BLaER1 treated with 17β-estradiol and CSF1 and Interleukin-3, amounts not matched to agents 10 nM and 100 nM (cell line): Measurements from ENCODE around the gene MAP4K4.

Experiments used
- H3K27ac ChIP-seq, 11 experiments: shearing (Covaris generic); formaldehyde crosslinking; 2 replicates each; pipeline ENCODE4 v1.8.1; 2022
- H3K27me3 ChIP-seq, 11 experiments: shearing (Covaris generic); formaldehyde crosslinking; 2 replicates each; pipeline ENCODE4 v1.8.1; 2022
- H3K36me3 ChIP-seq, 11 experiments: shearing (Covaris generic); formaldehyde crosslinking; 2 replicates each; pipeline ENCODE4 v1.8.1; 2022
- H3K4me1 ChIP-seq, 10 experiments: shearing (Covaris generic); formaldehyde crosslinking; 2 replicates each; pipeline ENCODE4 v1.8.1; 2022
- H3K4me2 ChIP-seq, 11 experiments: shearing (Covaris generic); formaldehyde crosslinking; 2 replicates each; pipeline ENCODE4 v1.8.1; 2022
- H3K4me3 ChIP-seq, 10 experiments: shearing (Covaris generic); formaldehyde crosslinking; 2 replicates each; pipeline ENCODE4 v1.8.1; 2022
- H3K9ac ChIP-seq, 11 experiments: shearing (Covaris generic); formaldehyde crosslinking; 2 replicates each; pipeline ENCODE4 v1.8.1; 2022
- H3K9me3 ChIP-seq, 11 experiments: shearing (Covaris generic); formaldehyde crosslinking; replicated peaks in 1 of 11; 2 replicates each; pipeline ENCODE4 v1.8.1; 2022
- H4K20me1 ChIP-seq, 11 experiments: shearing (Covaris generic); formaldehyde crosslinking; 2 replicates each; pipeline ENCODE4 v1.8.1; 2022
- Cebpa-rat ChIP-seq, 11 experiments: shearing (Covaris generic); IDR thresholded peaks; 2 replicates each; pipeline ENCODE4 v1.8.1; 2022

Gene MAP4K4

GRCh38 chr2:101850450-101850849 is 152.9 kb downstream of the MAP4K4 start:
- Histone ChIP-seq H3K4me1 (peaks cover 0 to 12% (median 0%) of the 10 kb centered on the region in 10 experiments; a peak in 6 of 20 replicates), H3K36me3 (peaks cover 90 to 100% (median 99%) of the 10 kb centered on the region in 11 experiments), H3K27ac (no peak overlapping the region), H3K9me3 (no peaks in the 10 kb centered on the region), H3K4me3 (no peak overlapping the region), H3K27me3 (no peaks in the 10 kb centered on the region), H3K9ac (no peak overlapping the region), H3K4me2 (no peak overlapping the region), H4K20me1 (peaks cover 19 to 89% (median 59%) of the 10 kb centered on the region in 11 experiments; a peak in 18 of 22 replicates)
- no peak for TF ChIP-seq Cebpa-rat (IDR thresholded peaks at IDR 0.05)

DNA sequence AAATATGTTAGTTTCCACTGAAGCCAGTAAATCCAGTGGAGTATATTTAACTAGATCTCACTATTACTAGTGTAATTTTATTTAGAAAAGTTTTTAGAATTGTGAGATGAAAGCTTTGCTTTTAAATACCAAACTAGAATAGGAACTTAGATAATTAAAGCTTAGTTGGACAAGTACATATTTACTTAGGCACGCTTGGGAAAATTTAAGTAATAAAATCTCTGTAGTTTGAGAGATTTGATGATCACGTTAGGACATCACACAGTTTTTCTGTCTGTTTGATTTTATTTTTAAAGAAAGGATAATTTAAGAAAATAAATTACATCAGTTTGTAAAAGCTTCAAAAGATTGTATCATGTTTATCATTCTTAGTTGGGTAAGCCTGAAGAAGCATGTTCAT is 153.5 kb downstream of the MAP4K4 start:
- Histone ChIP-seq H3K36me3 (peaks cover 90 to 100% (median 99%) of the 10 kb centered on the region in 11 experiments), H3K4me2 (no peak overlapping the region), H3K9ac (no peak overlapping the region), H3K4me1 (peaks cover 0 to 16% (median 0%) of the 10 kb centered on the region in 10 experiments; a peak in 6 of 20 replicates), H3K27me3 (no peaks in the 10 kb centered on the region), H3K4me3 (no peak overlapping the region), H3K27ac (no peak overlapping the region), H3K9me3 (no peaks in the 10 kb centered on the region), H4K20me1 (peaks cover 19 to 87% (median 56%) of the 10 kb centered on the region in 11 experiments; a peak in 18 of 22 replicates)
- no peak for TF ChIP-seq Cebpa-rat (IDR thresholded peaks at IDR 0.05)

DNA sequence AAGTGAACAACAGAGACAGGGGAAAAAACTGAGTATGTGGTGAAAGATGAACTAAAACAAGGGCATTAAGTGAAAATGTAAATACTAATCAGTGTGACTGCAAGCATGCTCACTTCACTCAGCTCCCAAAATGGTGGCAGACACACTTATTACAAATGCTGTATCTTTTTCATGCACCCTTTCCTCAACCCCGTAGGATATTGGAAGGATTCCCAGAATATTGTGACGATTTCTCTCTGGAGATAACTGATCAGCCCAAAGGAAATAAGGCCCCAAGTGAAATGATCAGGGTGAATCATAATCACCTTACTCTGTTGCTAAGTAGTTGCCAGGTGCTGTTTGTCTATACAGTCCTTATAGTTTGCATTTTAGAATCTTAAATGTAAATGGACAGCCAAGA is 155.3 kb downstream of the MAP4K4 start:
- no peak for TF ChIP-seq Cebpa-rat (IDR thresholded peaks at IDR 0.05)
- Histone ChIP-seq H3K36me3 (peaks cover 91 to 100% (median 99%) of the 10 kb centered on the region in 11 experiments), H3K27me3 (no peaks in the 10 kb centered on the region), H3K4me1 (peaks cover 0 to 22% (median 0%) of the 10 kb centered on the region in 10 experiments; a peak in 7 of 20 replicates), H3K27ac (no peak overlapping the region), H3K4me3 (no peak overlapping the region), H3K9me3 (no peaks in the 10 kb centered on the region), H3K4me2 (no peak overlapping the region), H4K20me1 (peaks cover 10 to 82% (median 55%) of the 10 kb centered on the region in 11 experiments; a peak in 18 of 22 replicates), H3K9ac (no peak overlapping the region)

- peaks cover 4 to 86% (median 54%) of the 10 kb centered on the region in 11 experiments; a peak in 17 of 22 replicates for H4K20me1 ChIP-seq
- no peak for TF ChIP-seq Cebpa-rat (IDR thresholded peaks at IDR 0.05)
- peaks cover 93 to 100% (median 99%) of the 10 kb centered on the region in 11 experiments for H3K36me3 ChIP-seq
Measured at GRCh38 chr2:101854877-101855276, 157.4 kb downstream of the MAP4K4 start.

DNA sequence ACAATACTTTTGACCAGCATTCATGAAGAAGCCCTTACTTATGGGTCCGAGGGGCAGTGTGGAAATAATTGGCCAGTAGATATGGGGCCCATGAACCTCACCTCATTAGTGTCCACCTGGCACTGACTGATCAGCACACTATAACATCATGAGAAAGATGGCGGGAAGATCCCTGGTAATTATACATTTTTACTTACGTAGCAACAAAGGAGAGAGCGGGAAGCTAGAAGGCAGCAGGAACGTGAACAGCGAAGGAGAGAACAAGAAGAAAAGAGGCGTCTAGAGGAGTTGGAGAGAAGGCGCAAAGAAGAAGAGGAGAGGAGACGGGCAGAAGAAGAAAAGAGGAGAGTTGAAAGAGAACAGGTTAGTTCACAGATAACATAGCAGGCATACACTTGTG is 158.3 kb downstream of the MAP4K4 start:
- peaks cover 0 to 86% (median 49%) of the 10 kb centered on the region in 11 experiments; a peak in 18 of 22 replicates for H4K20me1 ChIP-seq

More at GRCh38 chr2:101854877-101855276, 157.4 kb downstream of the MAP4K4 start:
- H3K9ac ChIP-seq = no peak overlapping the region
- H3K4me2 ChIP-seq = peak overlapping the region in 2 of 11 experiments; percentile 22 to 25; a peak in 4 of 22 replicates
- H3K4me1 ChIP-seq = peaks cover 0 to 26% (median 0%) of the 10 kb centered on the region in 10 experiments; a peak in 7 of 20 replicates
- H3K4me3 ChIP-seq = no peak overlapping the region
- no peaks in the 10 kb centered on the region for H3K9me3 ChIP-seq
- H3K27ac ChIP-seq = no peak overlapping the region
- no peaks in the 10 kb centered on the region for H3K27me3 ChIP-seq

DNA sequence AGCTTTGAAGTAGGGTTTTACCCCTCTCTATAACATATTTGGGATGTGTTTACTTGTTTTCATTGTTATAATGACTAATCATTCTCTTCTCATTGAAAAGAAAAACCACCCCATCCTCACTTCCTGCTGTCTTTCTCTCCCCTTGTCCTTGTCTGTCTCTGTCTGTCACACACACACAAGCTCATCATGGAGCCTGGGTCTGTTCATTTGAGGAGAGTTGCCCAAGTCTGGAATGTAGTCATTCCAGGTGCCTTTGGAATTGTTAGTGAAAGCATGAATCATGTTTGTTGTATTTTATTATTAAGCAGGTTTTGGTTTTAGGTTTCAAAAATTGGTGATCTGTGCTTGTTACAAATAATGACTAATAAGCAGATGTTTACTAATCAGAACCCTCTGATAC is 160.7 kb downstream of the MAP4K4 start:
- H3K36me3 ChIP-seq = peaks cover 92 to 100% (median 99%) of the 10 kb centered on the region in 11 experiments
- H3K27me3 ChIP-seq = no peaks in the 10 kb centered on the region
- peak overlapping the region in 1 of 11 experiments; percentile 17; a peak in 2 of 22 replicates for H3K27ac ChIP-seq
- H3K4me2 ChIP-seq = no peak overlapping the region
- TF ChIP-seq Cebpa-rat (IDR thresholded peaks at IDR 0.05) = no peak
- peaks cover under 1 to 85% (median 57%) of the 10 kb centered on the region in 11 experiments; a peak in 17 of 22 replicates for H4K20me1 ChIP-seq
- no peaks in the 10 kb centered on the region for H3K9me3 ChIP-seq
- peak overlapping the region in 1 of 11 experiments; percentile 29; a peak in 1 of 22 replicates for H3K9ac ChIP-seq
- peaks cover 0 to 36% (median 0%) of the 10 kb centered on the region in 10 experiments; a peak in 7 of 20 replicates for H3K4me1 ChIP-seq
- H3K4me3 ChIP-seq = no peak overlapping the region

More for the DNA sequence above, 158.3 kb downstream of the MAP4K4 start:
- no peaks in the 10 kb centered on the region for H3K27me3 ChIP-seq
- peaks cover 93 to 100% (median 99%) of the 10 kb centered on the region in 11 experiments for H3K36me3 ChIP-seq
- H3K4me1 ChIP-seq = peaks cover 0 to 26% (median 0%) of the 10 kb centered on the region in 10 experiments; a peak in 7 of 20 replicates
- H3K9ac ChIP-seq = no peak overlapping the region
- no peak overlapping the region for H3K4me2 ChIP-seq
- no peak overlapping the region for H3K4me3 ChIP-seq
- no peak overlapping the region for H3K27ac ChIP-seq
- H3K9me3 ChIP-seq = no peaks in the 10 kb centered on the region
- no peak for TF ChIP-seq Cebpa-rat (IDR thresholded peaks at IDR 0.05)

- Histone ChIP-seq H3K36me3 (peaks cover 92 to 100% (median 99%) of the 10 kb centered on the region in 11 experiments), H3K9ac (no peak overlapping the region), H4K20me1 (peaks cover 7 to 78% (median 62%) of the 10 kb centered on the region in 11 experiments; a peak in 18 of 22 replicates), H3K27ac (no peak overlapping the region), H3K4me2 (no peak overlapping the region), H3K27me3 (no peaks in the 10 kb centered on the region), H3K4me1 (peaks cover 0 to 36% (median 0%) of the 10 kb centered on the region in 10 experiments; a peak in 7 of 20 replicates), H3K9me3 (no peaks in the 10 kb centered on the region), H3K4me3 (no peak overlapping the region)
- no peak for TF ChIP-seq Cebpa-rat (IDR thresholded peaks at IDR 0.05)
Measured at GRCh38 chr2:101858910-101859309, 161.4 kb downstream of the MAP4K4 start.

- Histone ChIP-seq H3K9ac (no peak overlapping the region), H3K4me2 (no peak overlapping the region), H3K27me3 (no peaks in the 10 kb centered on the region), H3K9me3 (no peaks in the 10 kb centered on the region), H3K36me3 (peaks cover 92 to 100% (median 99%) of the 10 kb centered on the region in 11 experiments), H3K4me1 (peaks cover 0 to 32% (median 0%) of the 10 kb centered on the region in 10 experiments; a peak in 7 of 20 replicates), H3K27ac (no peak overlapping the region), H3K4me3 (no peak overlapping the region), H4K20me1 (peaks cover 8 to 75% (median 61%) of the 10 kb centered on the region in 11 experiments; a peak in 18 of 22 replicates)
- TF ChIP-seq Cebpa-rat (IDR thresholded peaks at IDR 0.05) = no peak
Measured at GRCh38 chr2:101859604-101860003, 162.1 kb downstream of the MAP4K4 start.

DNA sequence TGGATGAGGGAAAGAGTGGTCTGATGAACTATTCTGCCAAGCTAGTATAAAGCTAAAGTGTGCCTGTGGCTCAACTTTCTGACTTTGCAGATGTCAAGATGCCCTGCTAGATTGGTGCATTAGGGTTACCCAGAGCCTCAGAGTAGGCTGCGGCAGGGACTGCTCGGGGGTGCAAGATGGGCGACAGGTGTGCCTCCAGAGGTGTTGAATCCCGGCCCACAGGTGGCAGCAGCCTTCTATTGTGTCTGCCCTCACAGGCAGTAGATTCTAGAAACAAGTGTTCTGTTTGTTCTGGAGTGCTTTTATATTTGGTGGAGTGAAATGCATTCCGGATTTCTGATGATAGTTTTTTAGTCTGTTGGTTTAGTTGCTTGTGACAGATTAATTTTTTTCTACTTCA is 162.7 kb downstream of the MAP4K4 start:
- no peak overlapping the region for H3K4me2 ChIP-seq
- no peak for TF ChIP-seq Cebpa-rat (IDR thresholded peaks at IDR 0.05)
- no peaks in the 10 kb centered on the region for H3K9me3 ChIP-seq
- no peak overlapping the region for H3K4me3 ChIP-seq
- peaks cover 8 to 71% (median 56%) of the 10 kb centered on the region in 11 experiments; a peak in 18 of 22 replicates for H4K20me1 ChIP-seq
- H3K27me3 ChIP-seq = no peaks in the 10 kb centered on the region
- H3K9ac ChIP-seq = no peak overlapping the region
- no peak overlapping the region for H3K27ac ChIP-seq
- peaks cover 0 to 27% (median 0%) of the 10 kb centered on the region in 10 experiments; a peak in 7 of 20 replicates for H3K4me1 ChIP-seq
- H3K36me3 ChIP-seq = peaks cover 93 to 100% (median 99%) of the 10 kb centered on the region in 11 experiments
